Measurements from ENCODE around the gene NFYA.
"Not testable (repeated sequence)": the region's sequence is repeated elsewhere in the genome, so short reads cannot be mapped to it uniquely, and the experiment has no call there.

The NFYA gene

GRCh38 chr6:41093729-41094128 is 21.0 kb downstream of the NFYA start:
- H3K27ac Mint-ChIP-seq: no peak overlapping the region
- no peak overlapping the region for H3K4me3 Mint-ChIP-seq
- H3K36me3 Mint-ChIP-seq (ENCODE audit: low read depth): peaks cover 81% of the 10 kb centered on the region
- no peak for TF ChIP-seq CTCF (IDR thresholded peaks at IDR 0.05; ENCODE audit: unreplicated experiment in 3 of 3)
- no peaks in the 10 kb centered on the region for H3K9me3 Mint-ChIP-seq
- H3K27me3 Mint-ChIP-seq (ENCODE audit: low read depth): no peaks in the 10 kb centered on the region
- no peaks in the 10 kb centered on the region for H3K4me1 Mint-ChIP-seq

GRCh38 chr6:41097467-41098090 is 24.8 kb downstream of the NFYA start:
- H3K27ac Mint-ChIP-seq: peak overlapping the region in 1 of 3 experiments; percentile 4
- no peak for TF ChIP-seq CTCF (IDR thresholded peaks at IDR 0.05; ENCODE audit: unreplicated experiment in 3 of 3)
- H3K4me3 Mint-ChIP-seq: no peak overlapping the region
- H3K27me3 Mint-ChIP-seq (ENCODE audit: low read depth): no peaks in the 10 kb centered on the region
- no peaks in the 10 kb centered on the region for H3K9me3 Mint-ChIP-seq
- peaks cover 80% of the 10 kb centered on the region for H3K36me3 Mint-ChIP-seq (ENCODE audit: low read depth)
- no peaks in the 10 kb centered on the region for H3K4me1 Mint-ChIP-seq

GRCh38 chr6:41098366-41098765 is 25.6 kb downstream of the NFYA start:
- H3K27me3 Mint-ChIP-seq (ENCODE audit: low read depth): no peaks in the 10 kb centered on the region
- no peaks in the 10 kb centered on the region for H3K4me1 Mint-ChIP-seq
- H3K4me3 Mint-ChIP-seq: no peak overlapping the region
- H3K36me3 Mint-ChIP-seq (ENCODE audit: low read depth): peaks cover 75% of the 10 kb centered on the region
- H3K27ac Mint-ChIP-seq: peak overlapping the region in 1 of 3 experiments; percentile 4
- no peak for TF ChIP-seq CTCF (IDR thresholded peaks at IDR 0.05; ENCODE audit: unreplicated experiment in 3 of 3)
- no peaks in the 10 kb centered on the region for H3K9me3 Mint-ChIP-seq

GRCh38 chr6:41100871-41101287 is 28.1 kb downstream of the NFYA start:
- Mint-ChIP-seq H3K4me1 (no peaks in the 10 kb centered on the region), H3K27me3 (ENCODE audit: low read depth) (no peaks in the 10 kb centered on the region), H3K27ac (no peak overlapping the region), H3K36me3 (ENCODE audit: low read depth) (peaks cover 56% of the 10 kb centered on the region), H3K4me3 (no peak overlapping the region), H3K9me3 (no peaks in the 10 kb centered on the region)
- TF ChIP-seq CTCF (IDR thresholded peaks at IDR 0.05; ENCODE audit: unreplicated experiment in 3 of 3): no peak

GRCh38 chr6:41103847-41104246 is 31.1 kb downstream of the NFYA start:
- Mint-ChIP-seq H3K9me3 (no peaks in the 10 kb centered on the region), H3K4me3 (no peak overlapping the region), H3K36me3 (ENCODE audit: low read depth) (peaks cover 27% of the 10 kb centered on the region), H3K27me3 (ENCODE audit: low read depth) (no peaks in the 10 kb centered on the region), H3K27ac (no peak overlapping the region), H3K4me1 (no peaks in the 10 kb centered on the region)
- no peak for TF ChIP-seq CTCF (IDR thresholded peaks at IDR 0.05; ENCODE audit: unreplicated experiment in 3 of 3)

- Mint-ChIP-seq H3K4me3 (no peak overlapping the region), H3K4me1 (no peaks in the 10 kb centered on the region), H3K9me3 (no peaks in the 10 kb centered on the region), H3K27me3 (ENCODE audit: low read depth) (no peaks in the 10 kb centered on the region), H3K36me3 (ENCODE audit: low read depth) (no peaks in the 10 kb centered on the region), H3K27ac (no peak overlapping the region)
- no peak for TF ChIP-seq CTCF (IDR thresholded peaks at IDR 0.05; ENCODE audit: unreplicated experiment in 3 of 3)
These were observed 38.2 kb downstream of the NFYA start for GRCh38 chr6:41111017-41111416.

- H3K27me3 Mint-ChIP-seq (ENCODE audit: low read depth); H3K36me3 Mint-ChIP-seq (ENCODE audit: low read depth); H3K9me3 Mint-ChIP-seq; H3K4me3 Mint-ChIP-seq; H3K27ac Mint-ChIP-seq: not testable (repeated sequence)
- H3K4me1 Mint-ChIP-seq: peaks cover 11% of the 10 kb centered on the region
These were observed 42.3 kb downstream of the NFYA start for GRCh38 chr6:41115027-41115426.

Measured in nephron (organoid).